Vagina (tissue), 2 donors: ENCODE measurements around the gene PPP1R3C.
A peak's percentile ranks its signal among the peaks of the same experiment; 100 is the strongest.

Experiments used
- POLR2A ChIP-seq, 2 donors: fragments of 450-650 bp; IDR thresholded peaks; one replicate each; pipeline ENCODE4 v1.6.1; 2017; ENCODE audit warnings: antibody characterized with exemption in 2 of 2, mild to moderate bottlenecking in 2 of 2, moderate library complexity in 2 of 2
- POLR2AphosphoS5 ChIP-seq, 2 donors: sonication (generic); formaldehyde crosslinking; IDR thresholded peaks; one replicate each; pipeline ENCODE4 v1.9.0; 2017; ENCODE audit warnings: antibody characterized with exemption in 2 of 2, mild to moderate bottlenecking in 2 of 2, low read depth in 1 of 2; ENCODE audit not compliant: insufficient read depth in 1 of 2
- TF ChIP-seq, protein P1 (sequence below), 3 experiments: fragments of 450-650 bp in 2 of 3; fragments of 200-600 bp in 1 of 3; sonication (generic) in 1 of 3; IDR thresholded peaks; one replicate each; pipeline ENCODE4 v1.5.1; 2017 to 2019; ENCODE audit warnings: antibody characterized with exemption in 3 of 3, mild to moderate bottlenecking in 2 of 3, moderate library complexity in 2 of 3

DNA sequence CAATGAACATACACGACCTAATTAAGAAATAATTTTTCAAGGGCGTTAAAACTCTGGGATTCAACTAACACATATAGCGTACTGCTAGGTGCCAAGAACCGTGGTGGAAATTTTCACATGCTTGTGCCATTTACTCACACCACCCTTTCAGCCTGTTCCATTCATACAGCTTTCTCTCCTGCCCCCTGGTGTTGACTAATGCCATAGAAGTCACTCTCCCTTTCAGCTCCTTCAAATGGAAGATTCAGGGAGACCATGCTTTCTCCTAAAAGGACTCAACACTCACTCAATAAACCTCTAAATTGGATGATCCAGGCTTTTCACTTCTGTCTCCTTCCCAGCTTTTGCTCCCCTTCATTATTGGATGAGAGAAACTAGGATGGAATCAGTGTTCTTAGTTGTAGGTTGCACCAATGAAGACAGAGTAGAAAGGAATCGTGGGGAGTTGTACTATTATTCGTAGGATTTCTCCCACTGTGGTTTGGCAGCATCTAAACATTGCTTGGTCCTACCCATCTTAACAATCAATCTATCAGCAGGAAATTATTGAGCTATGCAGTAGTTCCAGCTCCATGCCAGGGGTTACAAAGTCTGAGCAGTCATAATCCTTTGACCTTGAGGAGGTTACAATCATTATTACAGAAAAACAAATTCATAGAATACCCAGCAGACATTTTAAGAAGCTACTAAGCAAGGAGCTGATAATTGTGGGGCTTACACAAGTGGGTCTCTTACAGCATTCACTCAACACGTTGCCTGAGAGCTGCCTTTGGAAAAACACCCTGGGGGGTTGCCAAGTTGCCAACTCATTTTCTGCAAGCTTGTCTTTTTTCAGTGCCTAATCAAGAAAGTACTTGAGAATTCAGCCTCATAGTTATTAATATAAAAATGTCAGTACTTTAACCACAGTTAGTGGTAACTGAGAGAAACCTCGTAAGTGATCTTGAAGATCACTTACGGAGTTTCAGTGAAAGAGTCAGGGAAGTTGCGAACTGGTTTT lies 2.8 kb upstream of the PPP1R3C start:
- TF ChIP-seq POLR2AphosphoS5 (IDR thresholded peaks at IDR 0.05; ENCODE audit: insufficient read depth in 1 of 2, low read depth in 1 of 2) (peak in 1 of 2 donors; percentile 45), POLR2A (IDR thresholded peaks at IDR 0.05) (no peak)
- TF ChIP-seq, protein P1, sequence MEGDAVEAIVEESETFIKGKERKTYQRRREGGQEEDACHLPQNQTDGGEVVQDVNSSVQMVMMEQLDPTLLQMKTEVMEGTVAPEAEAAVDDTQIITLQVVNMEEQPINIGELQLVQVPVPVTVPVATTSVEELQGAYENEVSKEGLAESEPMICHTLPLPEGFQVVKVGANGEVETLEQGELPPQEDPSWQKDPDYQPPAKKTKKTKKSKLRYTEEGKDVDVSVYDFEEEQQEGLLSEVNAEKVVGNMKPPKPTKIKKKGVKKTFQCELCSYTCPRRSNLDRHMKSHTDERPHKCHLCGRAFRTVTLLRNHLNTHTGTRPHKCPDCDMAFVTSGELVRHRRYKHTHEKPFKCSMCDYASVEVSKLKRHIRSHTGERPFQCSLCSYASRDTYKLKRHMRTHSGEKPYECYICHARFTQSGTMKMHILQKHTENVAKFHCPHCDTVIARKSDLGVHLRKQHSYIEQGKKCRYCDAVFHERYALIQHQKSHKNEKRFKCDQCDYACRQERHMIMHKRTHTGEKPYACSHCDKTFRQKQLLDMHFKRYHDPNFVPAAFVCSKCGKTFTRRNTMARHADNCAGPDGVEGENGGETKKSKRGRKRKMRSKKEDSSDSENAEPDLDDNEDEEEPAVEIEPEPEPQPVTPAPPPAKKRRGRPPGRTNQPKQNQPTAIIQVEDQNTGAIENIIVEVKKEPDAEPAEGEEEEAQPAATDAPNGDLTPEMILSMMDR (IDR thresholded peaks at IDR 0.05), result peak; percentile 69 to 87 (median 75)
